ENCODE data around the gene RPS28. TPM values are rescaled to one million over a fixed set of nuclear protein-coding genes. Genes with fewer than 3 reads are reported as not detected.
"Not testable (repeated sequence)": the region's sequence is repeated elsewhere in the genome, so short reads cannot be mapped to it uniquely, and the experiment has no call there.

Gene RPS28
- total RNA-seq, 2 experiments from 2014 or later, result 3,333 to 3,342 TPM

DNA sequence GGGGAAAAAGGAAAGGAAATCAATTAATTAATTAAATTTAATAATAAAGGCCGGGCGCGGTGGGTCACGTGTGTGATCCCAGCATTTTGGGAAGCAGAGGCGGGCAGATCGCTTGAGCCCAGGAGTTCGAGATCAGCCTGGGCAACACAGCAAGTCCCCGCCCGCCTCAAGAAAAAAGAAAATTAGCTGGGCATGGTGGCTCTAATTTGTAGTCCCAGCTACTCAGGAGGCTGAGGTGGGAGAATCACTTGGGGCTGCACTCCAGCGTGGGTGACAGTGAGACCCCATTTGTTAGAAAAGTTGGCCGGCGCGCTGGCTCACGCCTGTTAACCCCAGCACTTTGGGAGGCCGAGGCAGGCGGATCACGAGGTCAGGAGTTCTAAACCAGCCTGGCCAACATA, 12.4 kb upstream of the RPS28 start:
- no peaks in the 10 kb centered on the region for H3K9me3 Mint-ChIP-seq
- Histone ChIP-seq H3K4me3 (ENCODE audit: low read length) (peak overlapping the region; percentile 67), H3K9me3 (ENCODE audit: control insufficient read depth in 1 of 2, insufficient read depth in 1 of 2, low read length in 2 of 2) (no peaks in the 10 kb centered on the region), H3K36me3 (ENCODE audit: insufficient read depth, low read length) (peaks cover 41% of the 10 kb centered on the region), H3K27ac (ENCODE audit: low read depth in 1 of 2, low read length in 2 of 2) (peak overlapping the region in 1 of 2 donors; percentile 52), H3K4me1 (ENCODE audit: insufficient read depth, low read length) (peaks cover 47% of the 10 kb centered on the region), H3K27me3 (ENCODE audit: control insufficient read depth in 1 of 2, insufficient read depth in 2 of 2, low read length in 2 of 2) (no peaks in the 10 kb centered on the region)
- H3K27ac Mint-ChIP-seq, result peak overlapping the region; percentile 83
- POLR2A ChIA-PET, result interaction anchor here (0.8 to 0.9 kb wide), 2 partner anchors 11 to 15 kb away, joined by 3 read pairs; no protein-coding TSS in a partner anchor
- no peak for ATAC-seq (ENCODE audit: poor library complexity)
- TF ChIP-seq, protein P1, sequence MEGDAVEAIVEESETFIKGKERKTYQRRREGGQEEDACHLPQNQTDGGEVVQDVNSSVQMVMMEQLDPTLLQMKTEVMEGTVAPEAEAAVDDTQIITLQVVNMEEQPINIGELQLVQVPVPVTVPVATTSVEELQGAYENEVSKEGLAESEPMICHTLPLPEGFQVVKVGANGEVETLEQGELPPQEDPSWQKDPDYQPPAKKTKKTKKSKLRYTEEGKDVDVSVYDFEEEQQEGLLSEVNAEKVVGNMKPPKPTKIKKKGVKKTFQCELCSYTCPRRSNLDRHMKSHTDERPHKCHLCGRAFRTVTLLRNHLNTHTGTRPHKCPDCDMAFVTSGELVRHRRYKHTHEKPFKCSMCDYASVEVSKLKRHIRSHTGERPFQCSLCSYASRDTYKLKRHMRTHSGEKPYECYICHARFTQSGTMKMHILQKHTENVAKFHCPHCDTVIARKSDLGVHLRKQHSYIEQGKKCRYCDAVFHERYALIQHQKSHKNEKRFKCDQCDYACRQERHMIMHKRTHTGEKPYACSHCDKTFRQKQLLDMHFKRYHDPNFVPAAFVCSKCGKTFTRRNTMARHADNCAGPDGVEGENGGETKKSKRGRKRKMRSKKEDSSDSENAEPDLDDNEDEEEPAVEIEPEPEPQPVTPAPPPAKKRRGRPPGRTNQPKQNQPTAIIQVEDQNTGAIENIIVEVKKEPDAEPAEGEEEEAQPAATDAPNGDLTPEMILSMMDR (IDR thresholded peaks at IDR 0.05), result no peak
- H3K27me3 Mint-ChIP-seq, result no peaks in the 10 kb centered on the region
- H3K4me3 Mint-ChIP-seq, result peak overlapping the region; percentile 93
- intact Hi-C loops (cut with DNase I, micrococcal nuclease), result loop anchor here in 1 of 2 experiments (1.0 to 5.0 kb wide), 3 partner anchors 12 to 1112 kb away; partner anchors contain the start of genes NDUFA7 and RPS28
- CTCF ChIA-PET, result no interaction called here
- peaks cover 31% of the 10 kb centered on the region for H3K36me3 Mint-ChIP-seq (ENCODE audit: low read depth)
- peaks cover 39% of the 10 kb centered on the region for H3K4me1 Mint-ChIP-seq (ENCODE audit: low read depth)
- DNase-seq, result no peak

- intact Hi-C loops (cut with DNase I, micrococcal nuclease), result no loop called here
- Mint-ChIP-seq H3K9me3 (no peaks in the 10 kb centered on the region), H3K4me3 (no peak overlapping the region), H3K4me1 (ENCODE audit: low read depth) (peaks cover 39% of the 10 kb centered on the region), H3K36me3 (ENCODE audit: low read depth) (peaks cover 44% of the 10 kb centered on the region), H3K27ac (no peak overlapping the region), H3K27me3 (no peaks in the 10 kb centered on the region)
- Histone ChIP-seq H3K27me3 (ENCODE audit: control insufficient read depth in 1 of 2, insufficient read depth in 2 of 2, low read length in 2 of 2) (no peaks in the 10 kb centered on the region), H3K4me1 (ENCODE audit: insufficient read depth, low read length) (peaks cover 43% of the 10 kb centered on the region), H3K36me3 (ENCODE audit: insufficient read depth, low read length) (peaks cover 54% of the 10 kb centered on the region), H3K27ac (ENCODE audit: low read depth in 1 of 2, low read length in 2 of 2) (no peak overlapping the region), H3K4me3 (ENCODE audit: low read length) (no peak overlapping the region), H3K9me3 (ENCODE audit: control insufficient read depth in 1 of 2, insufficient read depth in 1 of 2, low read length in 2 of 2) (no peaks in the 10 kb centered on the region)
- ChIA-PET CTCF (interaction anchor here (0.5 kb wide), 1 partner anchor 8 kb away, joined by 3 read pairs; no protein-coding TSS in a partner anchor), POLR2A (interaction anchor here (0.9 kb wide), 1 partner anchor 10 kb away, joined by 4 read pairs; no protein-coding TSS in a partner anchor)
- TF ChIP-seq, protein P1 (IDR thresholded peaks at IDR 0.05), result no peak
- DNase-seq (no peak), ATAC-seq (ENCODE audit: poor library complexity) (no peak)
Measured at GRCh38 chr19:8310342-8311055, 10.8 kb upstream of the RPS28 start.

DNA sequence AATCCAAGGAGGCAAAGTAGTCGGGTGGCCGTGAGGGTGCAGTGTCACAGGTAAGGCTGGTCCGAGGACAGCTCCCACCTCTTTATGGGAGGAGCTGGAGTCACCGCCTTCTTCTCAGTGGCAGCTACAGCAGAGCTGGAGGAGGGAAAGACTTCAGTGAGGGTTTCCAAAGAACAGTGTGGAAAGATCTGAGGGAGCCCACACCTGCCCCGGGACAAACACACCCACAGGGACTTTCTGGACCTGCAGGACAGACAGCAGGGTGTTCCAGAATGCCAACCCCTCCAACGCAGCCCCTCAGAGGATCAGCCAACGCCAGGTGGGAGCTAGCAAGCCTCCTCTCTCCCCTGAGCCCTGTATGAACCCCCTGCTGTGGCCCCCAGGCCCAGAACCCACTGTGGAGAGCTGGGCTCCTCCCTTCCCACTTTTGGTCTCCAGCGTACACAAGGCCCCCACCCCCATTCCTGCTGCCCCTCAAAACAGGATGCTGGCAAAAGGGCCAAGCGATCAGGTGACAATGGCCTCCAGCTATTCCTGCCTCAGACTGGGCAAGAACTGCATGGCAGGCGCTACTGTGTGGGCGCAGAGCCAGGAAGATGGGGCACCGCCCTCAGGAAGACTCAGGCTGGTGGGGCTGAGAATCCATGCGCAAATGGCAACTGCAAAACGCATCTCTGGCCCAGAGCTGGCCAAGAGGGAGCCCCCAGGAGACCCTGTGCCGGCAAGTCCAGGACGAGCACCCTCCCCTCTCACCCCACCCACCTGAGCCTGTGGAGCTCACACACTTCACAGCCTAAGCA, 9.6 kb upstream of the RPS28 start:
- H3K4me3 Mint-ChIP-seq, result no peak overlapping the region
- H3K4me1 ChIP-seq (ENCODE audit: insufficient read depth, low read length), result peaks cover 32% of the 10 kb centered on the region
- no peaks in the 10 kb centered on the region for H3K9me3 ChIP-seq (ENCODE audit: control insufficient read depth in 1 of 2, insufficient read depth in 1 of 2, low read length in 2 of 2)
- H3K27me3 Mint-ChIP-seq, result no peaks in the 10 kb centered on the region
- no peaks in the 10 kb centered on the region for H3K9me3 Mint-ChIP-seq
- H3K27me3 ChIP-seq (ENCODE audit: control insufficient read depth in 1 of 2, insufficient read depth in 2 of 2, low read length in 2 of 2), result no peaks in the 10 kb centered on the region
- no peak overlapping the region for H3K4me3 ChIP-seq (ENCODE audit: low read length)
- no peak overlapping the region for H3K27ac ChIP-seq (ENCODE audit: low read depth in 1 of 2, low read length in 2 of 2)
- ChIA-PET CTCF (interaction anchor here (0.6 kb wide), 1 partner anchor 45 kb away, joined by 3 read pairs; no protein-coding TSS in a partner anchor), POLR2A (interaction anchor here (0.8 to 0.9 kb wide), 2 partner anchors 9 to 10 kb away, joined by 3 to 4 read pairs; partner anchors contain the start of genes NDUFA7 and RPS28)
- ATAC-seq (ENCODE audit: poor library complexity), result no peak
- TF ChIP-seq, protein P1 (IDR thresholded peaks at IDR 0.05), result no peak
- DNase-seq, result no peak
- peaks cover 53% of the 10 kb centered on the region for H3K36me3 Mint-ChIP-seq (ENCODE audit: low read depth)
- H3K27ac Mint-ChIP-seq, result no peak overlapping the region
- intact Hi-C loops (cut with DNase I, micrococcal nuclease), result no loop called here
- peaks cover 62% of the 10 kb centered on the region for H3K36me3 ChIP-seq (ENCODE audit: insufficient read depth, low read length)
- H3K4me1 Mint-ChIP-seq (ENCODE audit: low read depth), result peaks cover 30% of the 10 kb centered on the region

DNA sequence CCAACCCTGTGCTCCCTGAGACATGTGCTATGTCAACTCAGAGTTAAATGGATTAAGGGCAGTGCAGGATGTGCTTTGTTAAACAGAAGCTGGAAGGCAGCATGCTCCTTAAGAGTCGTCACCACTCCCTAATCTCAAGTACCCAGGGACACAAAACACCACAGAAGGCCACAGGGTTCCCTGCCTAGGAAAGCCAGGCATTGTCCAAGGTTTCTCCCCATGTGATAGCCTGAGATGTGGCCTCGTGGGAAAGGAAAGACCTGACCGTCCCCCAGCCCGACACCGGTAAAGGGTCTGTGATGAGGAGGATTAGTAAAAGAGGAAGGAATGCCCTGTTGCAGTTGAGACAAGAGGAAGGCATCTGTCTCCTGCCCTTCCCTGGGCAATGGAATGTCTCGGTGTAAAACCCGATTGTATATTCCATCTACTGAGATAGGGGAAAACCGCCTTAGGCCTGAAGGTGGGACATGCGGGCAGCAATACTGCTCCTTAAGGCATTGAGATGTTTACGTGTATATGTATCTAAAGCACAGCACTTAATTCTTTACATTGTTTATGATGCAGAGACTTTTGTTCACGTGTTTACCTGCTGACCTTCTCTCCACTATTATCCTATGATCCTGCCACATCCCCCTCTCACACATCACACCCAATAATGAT, 6.2 kb upstream of the RPS28 start:
- H3K4me1 Mint-ChIP-seq (ENCODE audit: low read depth); DNase-seq; H3K9me3 ChIP-seq (ENCODE audit: control insufficient read depth in 1 of 2, insufficient read depth in 1 of 2, low read length in 2 of 2); H3K27me3 ChIP-seq (ENCODE audit: control insufficient read depth in 1 of 2, insufficient read depth in 2 of 2, low read length in 2 of 2); POLR2A ChIA-PET; H3K27ac ChIP-seq (ENCODE audit: low read depth in 1 of 2, low read length in 2 of 2); H3K4me3 Mint-ChIP-seq; H3K9me3 Mint-ChIP-seq; H3K27me3 Mint-ChIP-seq; CTCF ChIA-PET; ATAC-seq (ENCODE audit: poor library complexity); H3K27ac Mint-ChIP-seq; H3K4me1 ChIP-seq (ENCODE audit: insufficient read depth, low read length); intact Hi-C loops (cut with DNase I, micrococcal nuclease); H3K4me3 ChIP-seq (ENCODE audit: low read length): not testable (repeated sequence)
- peaks cover 53% of the 10 kb centered on the region for H3K36me3 ChIP-seq (ENCODE audit: insufficient read depth, low read length)
- peaks cover 46% of the 10 kb centered on the region for H3K36me3 Mint-ChIP-seq (ENCODE audit: low read depth)
